Trophoblast cell (in vitro differentiated cells and primary cell): ENCODE results near the gene FYN.

Experiments used
- DNase-seq, 2 donors: peaks; one replicate each; pipeline ENCODE4 v3.0.0-alpha.2; 2016
- H2AFZ ChIP-seq: 2 replicates; pipeline ENCODE4 v1.6.1; 2013; ENCODE audit warnings: low read length, moderate library complexity, mild to moderate bottlenecking; ENCODE audit not compliant: insufficient read depth, poor library complexity
- H2AK5ac ChIP-seq: 2 replicates; pipeline ENCODE4 v1.6.1; 2013; ENCODE audit warnings: mild to moderate bottlenecking, low read length
- H2BK120ac ChIP-seq: 2 replicates; pipeline ENCODE4 v1.6.1; 2013; ENCODE audit warnings: low read length, mild to moderate bottlenecking, moderate library complexity; ENCODE audit not compliant: insufficient read depth, poor library complexity
- H2BK12ac ChIP-seq: 2 replicates; pipeline ENCODE4 v1.6.1; 2013; ENCODE audit warnings: mild to moderate bottlenecking, low read length, moderate library complexity
- H2BK5ac ChIP-seq: 2 replicates; pipeline ENCODE4 v1.6.1; 2013; ENCODE audit warnings: low read length, low read depth, moderate library complexity, mild to moderate bottlenecking; ENCODE audit not compliant: poor library complexity
- H3K14ac ChIP-seq: 2 replicates; pipeline ENCODE4 v1.6.1; 2013; ENCODE audit warnings: mild to moderate bottlenecking, low read length
- H3K18ac ChIP-seq: 2 replicates; pipeline ENCODE4 v1.6.1; 2013; ENCODE audit warnings: mild to moderate bottlenecking, low read length
- H3K23ac ChIP-seq: 2 replicates; pipeline ENCODE4 v1.6.1; 2013; ENCODE audit warnings: low read length
- H3K27ac ChIP-seq: 2 replicates; pipeline ENCODE4 v1.5.1; 2013; ENCODE audit warnings: low read depth, mild to moderate bottlenecking, inconsistent platforms, low read length, moderate library complexity
- H3K27me3 ChIP-seq: 2 replicates; pipeline ENCODE4 v1.6.1; 2013; ENCODE audit warnings: inconsistent platforms, mild to moderate bottlenecking, low read length, moderate library complexity; ENCODE audit not compliant: insufficient read depth
- H3K36me3 ChIP-seq, 2 experiments: 1 replicate in 1 of 2; 2 replicates in 1 of 2; pipeline ENCODE4 v1.6.1; 2013; ENCODE audit warnings: low read length in 2 of 2, mild to moderate bottlenecking in 2 of 2, moderate library complexity in 1 of 2; ENCODE audit not compliant: insufficient read depth in 2 of 2, control insufficient read depth in 1 of 2
- H3K4ac ChIP-seq: 2 replicates; pipeline ENCODE4 v1.6.1; 2013; ENCODE audit warnings: low read depth, mild to moderate bottlenecking, low read length, moderate library complexity
- H3K4me1 ChIP-seq, 2 experiments: 1 replicate in 1 of 2; 2 replicates in 1 of 2; pipeline ENCODE4 v1.6.1; 2013; ENCODE audit warnings: low read length in 2 of 2, mild to moderate bottlenecking in 2 of 2, moderate library complexity in 1 of 2; ENCODE audit not compliant: insufficient read depth in 2 of 2, control insufficient read depth in 1 of 2
- H3K4me2 ChIP-seq: 2 replicates; pipeline ENCODE4 v1.6.1; 2013; ENCODE audit warnings: inconsistent platforms, mild to moderate bottlenecking, low read length, moderate library complexity
- H3K4me3 ChIP-seq: 2 replicates; pipeline ENCODE4 v1.5.1; 2013; ENCODE audit warnings: mild to moderate bottlenecking, low read depth, low read length, inconsistent platforms
- H3K79me1 ChIP-seq: one replicate; pipeline ENCODE4 v1.6.1; 2013; ENCODE audit warnings: low read length
- H3K79me2 ChIP-seq: 2 replicates; pipeline ENCODE4 v1.6.1; 2013; ENCODE audit warnings: low read length, mild to moderate bottlenecking; ENCODE audit not compliant: control insufficient read depth, insufficient read depth, poor library complexity
- H3K9ac ChIP-seq: 2 replicates; pipeline ENCODE4 v1.6.1; 2013; ENCODE audit warnings: mild to moderate bottlenecking, low read length
- H3K9me3 ChIP-seq: 2 replicates; pipeline ENCODE4 v1.6.1; 2013; ENCODE audit warnings: low read depth, mild to moderate bottlenecking, control low read depth, inconsistent platforms, low read length; ENCODE audit not compliant: insufficient read depth
- H4K12ac ChIP-seq: 2 replicates; pipeline ENCODE4 v1.6.1; 2013; ENCODE audit warnings: low read depth, mild to moderate bottlenecking, low read length, moderate library complexity
- H4K8ac ChIP-seq: 2 replicates; pipeline ENCODE4 v1.6.1; 2013; ENCODE audit warnings: low read depth, mild to moderate bottlenecking, low read length, moderate library complexity
- H4K91ac ChIP-seq: one replicate; pipeline ENCODE4 v1.6.1; 2013; ENCODE audit warnings: low read depth, mild to moderate bottlenecking, low read length, moderate library complexity
- WGBS: extraction: QIAGEN DNeasy Blood & Tissue Kit; methylation state at CpG from one replicate; pipeline ENCODE4 v1.1.7; 2013; ENCODE audit warnings: missing lambda C conversion rate; ENCODE audit not compliant: insufficient read length, insufficient coverage; ENCODE audit errors: extremely low coverage; 5-methylcytosine and 5-hydroxymethylcytosine counted together

FYN gene

DNA sequence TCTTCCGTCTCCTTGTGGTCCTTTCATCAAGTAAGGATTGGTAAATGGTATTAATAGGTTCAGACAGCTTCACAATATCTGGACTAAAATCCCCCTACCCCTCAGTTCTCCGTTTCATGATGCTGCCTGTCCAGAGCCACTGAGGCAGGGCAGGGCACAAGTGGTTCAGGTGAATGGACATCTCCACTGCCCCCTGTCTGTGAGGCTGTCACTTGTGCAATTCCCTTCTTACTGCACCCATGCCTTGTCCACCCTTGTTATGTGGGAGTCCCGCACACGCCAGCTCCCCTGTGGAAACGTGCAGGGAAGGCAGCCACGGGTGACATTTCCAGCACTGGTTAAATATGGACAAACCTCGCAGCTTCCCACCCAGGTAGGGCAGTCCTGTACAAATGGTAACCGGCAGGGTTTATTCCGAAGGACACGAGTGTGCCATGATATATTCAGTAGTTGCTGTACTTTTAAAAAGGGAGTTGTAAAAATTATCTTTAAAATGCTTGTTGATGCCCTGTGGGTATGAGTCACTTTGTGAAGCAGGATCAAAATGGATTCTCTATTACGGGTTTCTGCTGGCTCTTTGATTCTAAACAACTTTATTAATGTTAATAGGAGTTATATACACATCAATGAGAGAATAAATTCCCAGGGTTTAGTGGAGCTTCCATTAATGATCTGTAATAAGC, 73.5 kb downstream of the FYN start:
- Histone ChIP-seq H3K23ac (no peak overlapping the region), H2AK5ac (no peak overlapping the region), H3K14ac (no peak overlapping the region), H3K4me1 (peaks cover 0 to 4% of the 10 kb centered on the region in 2 experiments), H3K79me2 (no peaks in the 10 kb centered on the region), H3K27me3 (no peaks in the 10 kb centered on the region), H4K91ac (no peak overlapping the region), H2BK12ac (no peak overlapping the region), H3K36me3 (no peaks in the 10 kb centered on the region), H3K18ac (no peak overlapping the region), H3K9ac (no peak overlapping the region), H2AFZ (no peak overlapping the region), H3K4me3 (no peak overlapping the region), H2BK5ac (no peak overlapping the region), H3K79me1 (no peaks in the 10 kb centered on the region), H2BK120ac (no peak overlapping the region), H3K4me2 (no peak overlapping the region), H3K9me3 (no peaks in the 10 kb centered on the region), H4K8ac (no peak overlapping the region), H3K4ac (no peak overlapping the region), H4K12ac (no peak overlapping the region), H3K27ac (no peak overlapping the region)
- no CpG with 5 or more reads among the region's 11 CpGs for WGBS
- DNase-seq: no peak

- no peaks in the 10 kb centered on the region for H3K36me3 ChIP-seq
- no peak overlapping the region for H4K12ac ChIP-seq
- no peak overlapping the region for H2AK5ac ChIP-seq
- no peak overlapping the region for H4K91ac ChIP-seq
- H3K9ac ChIP-seq: no peak overlapping the region
- H3K27ac ChIP-seq: no peak overlapping the region
- H3K9me3 ChIP-seq: no peaks in the 10 kb centered on the region
- no peaks in the 10 kb centered on the region for H3K79me1 ChIP-seq
- H3K14ac ChIP-seq: no peak overlapping the region
- H4K8ac ChIP-seq: no peak overlapping the region
- no CpG with 5 or more reads among the region's 5 CpGs for WGBS
- DNase-seq: no peak
- H3K23ac ChIP-seq: no peak overlapping the region
- H2BK12ac ChIP-seq: no peak overlapping the region
- no peak overlapping the region for H3K18ac ChIP-seq
- H3K27me3 ChIP-seq: no peaks in the 10 kb centered on the region
- H3K4me3 ChIP-seq: no peak overlapping the region
- H2BK5ac ChIP-seq: no peak overlapping the region
- H3K4me2 ChIP-seq: no peak overlapping the region
- H3K4me1 ChIP-seq: peaks cover 0 to 4% of the 10 kb centered on the region in 2 experiments
- H3K79me2 ChIP-seq: no peaks in the 10 kb centered on the region
- no peak overlapping the region for H2AFZ ChIP-seq
- no peak overlapping the region for H2BK120ac ChIP-seq
- no peak overlapping the region for H3K4ac ChIP-seq
These were observed 74.9 kb downstream of the FYN start for GRCh38 chr6:111798281-111798725.

- no CpG with 5 or more reads among the region's 3 CpGs for WGBS
- Histone ChIP-seq H3K27ac (no peak overlapping the region), H3K4ac (no peak overlapping the region), H3K79me2 (no peaks in the 10 kb centered on the region), H4K8ac (no peak overlapping the region), H3K4me2 (no peak overlapping the region), H2BK12ac (no peak overlapping the region), H3K9ac (no peak overlapping the region), H3K79me1 (no peaks in the 10 kb centered on the region), H2BK5ac (no peak overlapping the region), H3K4me3 (no peak overlapping the region), H3K4me1 (peaks cover 0 to 4% of the 10 kb centered on the region in 2 experiments), H2AFZ (no peak overlapping the region), H3K9me3 (no peaks in the 10 kb centered on the region), H2BK120ac (no peak overlapping the region), H3K27me3 (no peaks in the 10 kb centered on the region), H4K12ac (no peak overlapping the region), H2AK5ac (no peak overlapping the region), H4K91ac (no peak overlapping the region), H3K18ac (no peak overlapping the region), H3K23ac (no peak overlapping the region), H3K14ac (no peak overlapping the region), H3K36me3 (no peaks in the 10 kb centered on the region)
- no peak for DNase-seq
These were observed 76.8 kb downstream of the FYN start for GRCh38 chr6:111796310-111796918.

GRCh38 chr6:111795558-111795957, 77.7 kb downstream of the FYN start:
- Histone ChIP-seq H3K4me2 (no peak overlapping the region), H3K9ac (no peak overlapping the region), H3K27ac (no peak overlapping the region), H3K4me1 (peaks cover 0 to 4% of the 10 kb centered on the region in 2 experiments), H3K4me3 (no peak overlapping the region), H3K4ac (no peak overlapping the region), H3K27me3 (no peaks in the 10 kb centered on the region), H3K23ac (no peak overlapping the region), H4K12ac (no peak overlapping the region), H2BK12ac (no peak overlapping the region), H3K79me2 (no peaks in the 10 kb centered on the region), H2AFZ (no peak overlapping the region), H3K18ac (no peak overlapping the region), H2BK120ac (no peak overlapping the region), H4K8ac (no peak overlapping the region), H4K91ac (no peak overlapping the region), H2AK5ac (no peak overlapping the region), H3K14ac (no peak overlapping the region), H2BK5ac (no peak overlapping the region), H3K9me3 (no peaks in the 10 kb centered on the region), H3K36me3 (no peaks in the 10 kb centered on the region), H3K79me1 (no peaks in the 10 kb centered on the region)
- no peak for DNase-seq
- no CpG with 5 or more reads among the region's 2 CpGs for WGBS
